HepG2 (cell line): ENCODE measurements around the gene HOXC10. TPM values are rescaled to one million over a fixed set of nuclear protein-coding genes. Genes with fewer than 3 reads are reported as not detected.

ENCODE experiments used
- ATAC-seq: fragments of 200-7000 bp; cut with Tn5 transposase; 3 replicates; pipeline ENCODE4 v1.9.1; 2020; ENCODE audit warnings: mild to moderate bottlenecking, moderate library complexity
- BruUV-seq: library from RNA; stranded (reverse); fragments of 400-500 nt; replicated peaks from 2 replicates; lab custom pipeline; 2021; lab: Mats Ljungman, UMichigan
- CTCF ChIA-PET: fragments of 300-600 bp; formaldehyde crosslinking; extraction: SDS; loops from one replicate; lab custom pipeline; 2021; ENCODE audit warnings: low total read pairs, inconsistent platforms, low intra/inter-chr PET ratio; lab: Yijun Ruan, JAX
- POLR2A ChIA-PET: fragments of 350-600 bp; sonication (Branson Sonifier 250); formaldehyde crosslinking; loops from one replicate; lab custom pipeline; 2020; ENCODE audit warnings: antibody characterized with exemption, inconsistent platforms; lab: Yijun Ruan, JAX
- DNase-seq: peaks from one replicate; pipeline ENCODE4 v3.0.0-alpha.2; 2015; ENCODE audit warnings: low spot score
- FAIRE-seq: peaks from 3 replicates; lab custom pipeline; 2011; peaks lifted over from hg19 to GRCh38; lab: Jason Lieb, UNC
- H2AFZ ChIP-seq: one replicate; pipeline ENCODE4 v1.6.1; 2011; ENCODE audit warnings: low read length, inconsistent platforms
- H3K27ac ChIP-seq: fragments of 300-600 bp; 3 replicates; pipeline ENCODE4 v1.8.0; 2011; ENCODE audit warnings: mixed run types, mild to moderate bottlenecking, mixed read lengths, low read length, inconsistent platforms; ENCODE audit not compliant: insufficient read depth; ENCODE audit errors: extremely low read length
- H3K27me3 ChIP-seq, 2 experiments: fragments of 200-600 bp in 1 of 2; 2 replicates in 1 of 2; 3 replicates in 1 of 2; pipeline versions ENCODE4 v1.6.0 to v1.8.0; 2011; ENCODE audit warnings: low read length in 2 of 2, mild to moderate bottlenecking in 2 of 2, moderate library complexity in 2 of 2, inconsistent platforms in 1 of 2; ENCODE audit not compliant: insufficient read depth in 2 of 2, control insufficient read depth in 1 of 2
- H3K36me3 ChIP-seq, 2 experiments: fragments of 200-600 bp in 1 of 2; replicated peaks in 1 of 2; 2 replicates in 1 of 2; 3 replicates in 1 of 2; pipeline versions ENCODE4 v1.5.1 to v1.8.0; 2011; ENCODE audit warnings: low read length in 2 of 2, inconsistent platforms in 1 of 2; ENCODE audit not compliant: insufficient read depth in 2 of 2, control insufficient read depth in 1 of 2
- H3K4me1 ChIP-seq: 2 replicates; pipeline ENCODE4 v1.5.1; 2012; ENCODE audit warnings: low read length, inconsistent platforms; ENCODE audit not compliant: insufficient read depth
- H3K4me2 ChIP-seq: 2 replicates; pipeline ENCODE4 v1.6.0; 2011; ENCODE audit warnings: low read depth, low read length, inconsistent platforms
- H3K4me3 ChIP-seq, 3 experiments: fragments of 200-600 bp in 1 of 3; sonication (generic), shearing (Covaris generic) in 1 of 3; replicated peaks in 1 of 3; 2 replicates each; pipeline ENCODE4 v1.5.1; 2011 to 2016; ENCODE audit warnings: low read length in 3 of 3, inconsistent platforms in 2 of 3, low read depth in 2 of 3, mild to moderate bottlenecking in 2 of 3, control low read depth in 1 of 3, mixed read lengths in 1 of 3; ENCODE audit not compliant: insufficient read depth in 1 of 3
- H3K79me2 ChIP-seq: one replicate; pipeline ENCODE4 v1.6.1; 2011; ENCODE audit warnings: low read length, inconsistent platforms; ENCODE audit not compliant: insufficient read depth
- H3K9ac ChIP-seq: 2 replicates; pipeline ENCODE4 v1.6.0; 2011; ENCODE audit warnings: mild to moderate bottlenecking, low read depth, low read length, inconsistent platforms; ENCODE audit not compliant: insufficient read depth
- H3K9me3 ChIP-seq: 2 replicates; pipeline ENCODE4 v1.5.1; 2012; ENCODE audit warnings: mild to moderate bottlenecking, low read length
- H4K20me1 ChIP-seq: 2 replicates; pipeline ENCODE4 v1.6.0; 2011; ENCODE audit warnings: inconsistent platforms, mild to moderate bottlenecking, low read length, moderate library complexity; ENCODE audit not compliant: insufficient read depth
- BHLHE40 ChIP-seq: IDR thresholded peaks from 2 replicates; pipeline ENCODE4 v1.6.1; 2011; ENCODE audit warnings: low read length, improper control_type of control experiment
- IRF2 ChIP-seq: IDR thresholded peaks from 2 replicates; pipeline ENCODE4 v1.6.1; 2018; ENCODE audit warnings: missing genetic modification reagents, missing compliant biosample characterization
- KMT2A ChIP-seq: sonication (generic); formaldehyde crosslinking; IDR thresholded peaks from 2 replicates; pipeline ENCODE4 v1.4.0; 2020; ENCODE audit warnings: missing genetic modification reagents
- RCOR2 ChIP-seq: IDR thresholded peaks from 2 replicates; pipeline ENCODE4 v1.6.1; 2016; ENCODE audit warnings: missing biosample characterization, missing genetic modification reagents
- SATB2 ChIP-seq: sonication (generic); formaldehyde crosslinking; IDR thresholded peaks from 2 replicates; pipeline ENCODE4 v1.5.0; 2020; ENCODE audit warnings: missing genetic modification reagents
- SRSF4 ChIP-seq: fragments of 200-400 bp; formaldehyde crosslinking; IDR thresholded peaks from one replicate; pipeline ENCODE4 v1.6.1; 2018; ENCODE audit warnings: mild to moderate bottlenecking, low read depth, low read length, moderate library complexity; ENCODE audit not compliant: poor library complexity, severe bottlenecking
- SYNCRIP ChIP-seq: fragments of 200-400 bp; formaldehyde crosslinking; IDR thresholded peaks from 2 replicates; pipeline ENCODE4 v1.6.1; 2018; ENCODE audit warnings: mild to moderate bottlenecking, low read depth, low read length; ENCODE audit not compliant: insufficient read depth
- TAF1 ChIP-seq: sonication (generic); formaldehyde crosslinking; IDR thresholded peaks from 2 replicates; pipeline ENCODE4 v1.4.0; 2020; ENCODE audit warnings: missing genetic modification reagents
- ZFP37 ChIP-seq: sonication (generic); formaldehyde crosslinking; IDR thresholded peaks from 2 replicates; pipeline ENCODE4 v1.4.0; 2020; ENCODE audit warnings: missing genetic modification reagents, borderline replicate concordance
- ZNF777 ChIP-seq: sonication (generic); formaldehyde crosslinking; IDR thresholded peaks from 2 replicates; pipeline ENCODE4 v1.4.0; 2020; ENCODE audit warnings: missing genetic modification reagents
- ZNF850 ChIP-seq: sonication (generic); formaldehyde crosslinking; conservative IDR thresholded peaks from 2 replicates; pipeline ENCODE4 v1.9.0; 2021; ENCODE audit warnings: mild to moderate bottlenecking, missing genetic modification reagents
- ZSCAN31 ChIP-seq: sonication (generic); formaldehyde crosslinking; IDR thresholded peaks from 2 replicates; pipeline ENCODE4 v1.5.0; 2020; ENCODE audit warnings: low read depth, mild to moderate bottlenecking, missing genetic modification reagents
- WGBS: methylation state at CpG from one replicate; pipeline ENCODE4 v1.1.6; 2017; ENCODE audit warnings: low lambda C conversion rate; 5-methylcytosine and 5-hydroxymethylcytosine counted together
- in situ Hi-C: cut with HindIII; loops from 2 replicates; pipeline ENCODE4 v1.10.0; 2017; ENCODE audit warnings: low pct_unique_long_range_greater_than_20kb; ENCODE audit not compliant: extremely low pct_ligation_motif_present
- intact Hi-C: fragments of 100-400 bp; cut with micrococcal nuclease; formaldehyde crosslinking; loops from one replicate; pipeline ENCODE4 v1.10.0; 2022; ENCODE audit not compliant: unreplicated experiment
- polyA plus RNA-seq, 8 experiments: library from polyadenylated mRNA; depleted of rRNA in 3 of 8; stranded (reverse) in 7 of 8; unstranded in 1 of 8; fragments of >200 nt; fragmentation: Illumina TruSeq in 4 of 8; extraction: Trizol in 4 of 8; gene quantifications; 2 replicates each; pipeline versions ENCODE4 v1.2.1 to v1.2.3, GENCODE V29; 2011 to 2016; ENCODE audit warnings: low read depth in 4 of 8, missing spikeins in 1 of 8, mixed read lengths in 1 of 8; ENCODE audit not compliant: insufficient read depth in 1 of 8
- total RNA-seq, 5 experiments: library from RNA; depleted of rRNA; stranded (reverse); fragments of >200 nt; fragmentation: Illumina TruSeq; extraction: Trizol; gene quantifications; 2 replicates each; pipeline ENCODE4 v1.2.3, GENCODE V29; 2016; ENCODE audit warnings: low read depth in 1 of 5
- TF ChIP-seq, protein P1 (sequence below): sonication (generic); formaldehyde crosslinking; IDR thresholded peaks from 2 replicates; pipeline ENCODE4 v1.5.1; 2020; ENCODE audit warnings: missing genetic modification reagents, mild to moderate bottlenecking, borderline replicate concordance
- TF ChIP-seq, protein P2 (sequence below): sonication (generic); formaldehyde crosslinking; IDR thresholded peaks from 2 replicates; pipeline ENCODE4 v1.4.0; 2020; ENCODE audit warnings: missing genetic modification reagents

The HOXC10 gene
- total and polyA plus RNA-seq, 2 of the 13 experiments (the other 11 are each of a cell fraction or from before 2014, with no cell fraction given): not detected

DNA sequence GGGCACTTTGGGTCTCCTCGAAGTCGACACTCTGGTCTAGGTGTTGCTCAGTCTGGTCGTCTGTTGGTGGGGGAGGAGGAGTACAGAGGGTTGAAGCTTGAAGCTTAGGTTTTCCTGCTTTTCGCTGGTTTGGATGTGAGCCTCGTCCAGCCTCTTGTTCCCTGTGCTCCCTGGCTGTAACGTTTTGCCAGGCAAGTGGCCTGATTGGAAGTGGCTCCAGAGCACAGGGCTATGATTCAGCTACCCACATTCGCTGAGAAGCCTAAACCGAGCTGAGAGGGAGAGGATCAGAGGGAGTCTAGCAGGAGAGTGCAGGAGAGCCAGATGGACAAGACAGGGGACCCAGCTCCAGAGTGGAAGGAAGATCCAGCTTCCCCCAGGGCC lies 6.1 kb downstream of the HOXC10 start:
- FAIRE-seq (no peak), DNase-seq (no peak), ATAC-seq (no peak)
- in situ Hi-C loops: loop anchor here (10.0 kb wide), 1 partner anchor 384 kb away; no protein-coding TSS in a partner anchor
- Histone ChIP-seq H3K27ac (no peak overlapping the region), H3K9ac (no peak overlapping the region), H3K27me3 (peaks cover 10 to 39% of the 10 kb centered on the region in 2 experiments), H3K4me2 (no peak overlapping the region), H3K4me1 (peaks cover 57% of the 10 kb centered on the region), H2AFZ (no peak overlapping the region), H3K36me3 (no peaks in the 10 kb centered on the region), H3K79me2 (no peaks in the 10 kb centered on the region), H4K20me1 (no peaks in the 10 kb centered on the region), H3K9me3 (no peaks in the 10 kb centered on the region), H3K4me3 (no peak overlapping the region)
- ChIA-PET CTCF (no interaction called here), POLR2A (no interaction called here)
- WGBS: 17% methylated on average over 8 of the region's 8 CpGs
- TF ChIP-seq SATB2 (CRISPR knock-in tag) (no peak), ZSCAN31 (CRISPR knock-in tag) (no peak), IRF2 (CRISPR knock-in tag) (no peak), KMT2A (CRISPR knock-in tag) (no peak), TAF1 (CRISPR knock-in tag) (no peak), ZNF777 (CRISPR knock-in tag) (no peak), SYNCRIP (no peak), RCOR2 (CRISPR knock-in tag) (no peak), SRSF4 (no peak), ZFP37 (no peak), BHLHE40 (no peak), ZNF850 (no peak)
- TF ChIP-seq, protein P1, sequence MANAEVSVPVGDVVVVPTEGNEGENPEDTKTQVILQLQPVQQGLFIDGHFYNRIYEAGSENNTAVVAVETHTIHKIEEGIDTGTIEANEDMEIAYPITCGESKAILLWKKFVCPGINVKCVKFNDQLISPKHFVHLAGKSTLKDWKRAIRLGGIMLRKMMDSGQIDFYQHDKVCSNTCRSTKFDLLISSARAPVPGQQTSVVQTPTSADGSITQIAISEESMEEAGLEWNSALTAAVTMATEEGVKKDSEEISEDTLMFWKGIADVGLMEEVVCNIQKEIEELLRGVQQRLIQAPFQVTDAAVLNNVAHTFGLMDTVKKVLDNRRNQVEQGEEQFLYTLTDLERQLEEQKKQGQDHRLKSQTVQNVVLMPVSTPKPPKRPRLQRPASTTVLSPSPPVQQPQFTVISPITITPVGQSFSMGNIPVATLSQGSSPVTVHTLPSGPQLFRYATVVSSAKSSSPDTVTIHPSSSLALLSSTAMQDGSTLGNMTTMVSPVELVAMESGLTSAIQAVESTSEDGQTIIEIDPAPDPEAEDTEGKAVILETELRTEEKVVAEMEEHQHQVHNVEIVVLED (CRISPR knock-in tag): no peak
- TF ChIP-seq, protein P2, sequence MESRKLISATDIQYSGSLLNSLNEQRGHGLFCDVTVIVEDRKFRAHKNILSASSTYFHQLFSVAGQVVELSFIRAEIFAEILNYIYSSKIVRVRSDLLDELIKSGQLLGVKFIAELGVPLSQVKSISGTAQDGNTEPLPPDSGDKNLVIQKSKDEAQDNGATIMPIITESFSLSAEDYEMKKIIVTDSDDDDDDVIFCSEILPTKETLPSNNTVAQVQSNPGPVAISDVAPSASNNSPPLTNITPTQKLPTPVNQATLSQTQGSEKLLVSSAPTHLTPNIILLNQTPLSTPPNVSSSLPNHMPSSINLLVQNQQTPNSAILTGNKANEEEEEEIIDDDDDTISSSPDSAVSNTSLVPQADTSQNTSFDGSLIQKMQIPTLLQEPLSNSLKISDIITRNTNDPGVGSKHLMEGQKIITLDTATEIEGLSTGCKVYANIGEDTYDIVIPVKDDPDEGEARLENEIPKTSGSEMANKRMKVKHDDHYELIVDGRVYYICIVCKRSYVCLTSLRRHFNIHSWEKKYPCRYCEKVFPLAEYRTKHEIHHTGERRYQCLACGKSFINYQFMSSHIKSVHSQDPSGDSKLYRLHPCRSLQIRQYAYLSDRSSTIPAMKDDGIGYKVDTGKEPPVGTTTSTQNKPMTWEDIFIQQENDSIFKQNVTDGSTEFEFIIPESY (CRISPR knock-in tag): no peak
- BruUV-seq: no TSS peak
- intact Hi-C loops: no loop called here
